Activated CD8-positive, alpha-beta memory T cell treated with anti-CD3 and anti-CD28 coated beads for 1 hour (primary cell): Measurements from ENCODE around the gene TRMT44.

Source experiments
- DNase-seq, 2 donors: peaks; one replicate each; pipeline ENCODE4 v3.0.0-alpha.2; 2020; ENCODE audit warnings: low read depth in 1 of 2; ENCODE audit errors: extremely low read depth in 1 of 2

The TRMT44 gene

DNA sequence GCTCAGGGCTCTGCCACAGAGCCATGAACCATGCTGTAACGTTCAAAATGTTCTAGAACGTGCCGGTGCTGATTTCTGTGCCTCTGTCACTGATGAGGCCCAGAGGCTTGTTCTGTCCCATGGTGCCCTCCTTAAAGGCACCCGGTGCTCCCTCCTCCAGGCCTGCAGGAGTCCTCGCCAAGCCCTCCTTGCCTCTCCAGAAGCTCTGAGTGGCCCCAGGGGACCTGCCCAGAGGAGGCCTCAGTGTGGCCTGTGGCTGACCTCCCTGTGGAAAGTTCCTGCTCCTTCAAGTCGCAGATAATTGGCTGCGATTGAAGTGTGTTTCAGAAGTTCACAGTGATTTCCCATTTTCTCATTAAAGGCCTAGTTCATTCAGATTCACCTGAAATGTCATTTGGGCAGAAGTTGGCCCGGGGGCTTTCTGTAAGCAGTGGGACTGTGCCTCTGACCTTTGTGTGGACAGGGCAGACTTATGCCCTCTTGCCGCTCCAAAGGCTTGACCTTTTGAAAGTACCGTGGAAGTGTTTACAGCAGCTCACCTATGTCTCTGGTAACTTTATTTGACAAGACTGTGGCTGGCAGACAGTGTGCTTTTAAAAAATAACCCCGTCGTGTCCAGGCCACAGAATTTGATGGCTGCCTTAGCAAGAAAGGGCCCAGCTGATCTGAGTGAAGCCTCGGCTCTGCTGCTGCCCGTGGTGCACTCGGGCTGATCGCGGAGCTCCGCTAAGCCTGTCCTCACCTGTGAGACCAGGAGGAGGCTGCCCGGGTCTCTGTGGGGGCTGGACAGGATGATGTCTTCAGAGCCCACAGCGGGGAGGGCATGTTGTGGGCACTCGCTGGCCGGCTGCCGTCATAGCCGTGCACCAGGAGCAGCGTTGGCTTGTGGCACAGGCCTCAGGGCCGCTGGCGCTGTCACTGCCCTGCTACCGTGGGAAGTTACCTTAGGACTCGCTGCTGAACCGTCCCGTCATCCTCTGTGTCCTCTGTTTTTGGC, 25.3 kb downstream of the TRMT44 start:
- DNase-seq, result no peak

DNA sequence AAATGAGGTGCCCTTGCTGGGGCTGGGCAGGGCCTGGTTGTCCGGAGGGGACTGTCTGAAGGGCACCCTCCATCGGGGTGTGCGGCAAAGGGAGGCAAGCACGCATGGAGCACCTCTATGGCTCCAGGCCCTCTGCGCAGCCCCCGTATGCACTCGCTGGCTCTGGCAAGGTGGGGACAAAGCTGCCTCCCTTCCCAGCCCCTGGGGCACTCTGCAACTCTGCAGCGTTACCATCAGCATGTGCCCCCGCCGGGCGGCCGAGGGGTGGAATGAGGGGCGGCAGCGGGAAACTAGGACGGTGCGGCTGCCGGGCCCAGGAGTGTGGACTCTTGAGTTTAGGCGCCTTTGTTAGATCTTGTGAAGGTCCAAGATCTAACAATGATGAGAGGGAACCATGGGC, 26.4 kb downstream of the TRMT44 start:
- DNase-seq, result no peak

- DNase-seq, result peak in 1 of 2 donors; percentile 9
Measured at GRCh38 chr4:8468746-8469535, 28.4 kb downstream of the TRMT44 start.

- no peak for DNase-seq
Measured at GRCh38 chr4:8469550-8469949, 29.0 kb downstream of the TRMT44 start.

DNA sequence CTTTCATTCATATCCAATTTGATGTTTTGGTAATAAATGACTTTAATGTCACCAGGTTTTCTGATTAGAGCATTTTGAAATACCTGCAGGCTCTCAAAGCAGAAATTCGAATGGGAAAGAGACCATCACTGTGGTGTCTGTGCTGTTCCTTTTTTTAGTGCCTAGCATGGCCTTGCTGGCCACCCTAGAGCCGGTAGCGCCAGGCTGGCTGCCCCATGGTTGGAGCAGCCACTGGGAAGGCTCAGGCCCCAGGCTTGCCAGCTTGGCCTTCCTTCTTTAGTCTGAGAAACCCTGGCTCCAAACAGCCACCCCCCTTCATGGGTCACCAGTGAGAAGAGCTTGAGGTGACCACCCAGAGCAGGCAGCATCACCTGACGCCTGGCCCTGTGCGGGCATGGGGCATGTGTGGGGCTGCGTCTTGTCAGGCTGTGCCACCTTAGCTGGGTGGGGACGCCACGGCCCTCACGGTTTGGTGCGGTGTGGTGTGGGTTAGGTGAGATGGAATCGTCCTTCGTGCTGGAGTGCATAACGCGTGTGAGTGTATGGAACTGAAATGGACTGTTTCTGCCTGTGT, 30.0 kb downstream of the TRMT44 start:
- DNase-seq, result no peak

DNA sequence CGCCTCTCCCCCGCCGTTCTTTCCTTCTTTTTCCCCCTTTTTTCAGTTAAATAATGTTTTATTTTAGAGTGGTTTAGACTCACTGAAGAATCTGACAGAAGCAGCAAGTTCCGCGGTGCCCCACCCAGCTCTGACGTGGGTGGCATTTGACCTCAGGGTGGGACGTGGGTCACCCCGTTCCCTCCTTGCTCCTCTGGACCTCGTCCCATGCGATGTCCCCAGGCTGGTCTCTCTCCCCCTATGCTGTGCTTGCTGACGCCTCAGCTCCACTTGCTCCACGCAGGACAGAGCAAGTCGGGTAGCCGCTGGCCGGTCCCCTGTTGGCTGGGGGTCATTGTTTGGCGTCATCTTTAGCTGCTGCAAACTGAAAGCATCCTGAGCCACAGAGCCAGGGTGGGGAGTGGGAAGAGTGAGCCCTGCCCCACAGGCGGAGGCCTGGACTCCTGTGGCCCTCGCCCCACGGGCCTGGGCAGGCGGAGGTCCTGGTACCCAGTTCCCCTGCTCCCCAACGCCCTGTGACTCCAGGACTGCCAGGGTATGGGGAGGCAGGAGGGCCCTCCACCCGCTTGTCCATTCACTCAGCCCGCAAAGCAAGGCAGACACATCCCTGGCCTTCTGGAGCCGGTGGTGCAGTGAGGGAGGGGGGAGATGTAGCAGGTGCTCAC, 30.8 kb downstream of the TRMT44 start:
- DNase-seq, result no peak

GRCh38 chr4:8472158-8472688, 31.6 kb downstream of the TRMT44 start:
- no peak for DNase-seq

DNA sequence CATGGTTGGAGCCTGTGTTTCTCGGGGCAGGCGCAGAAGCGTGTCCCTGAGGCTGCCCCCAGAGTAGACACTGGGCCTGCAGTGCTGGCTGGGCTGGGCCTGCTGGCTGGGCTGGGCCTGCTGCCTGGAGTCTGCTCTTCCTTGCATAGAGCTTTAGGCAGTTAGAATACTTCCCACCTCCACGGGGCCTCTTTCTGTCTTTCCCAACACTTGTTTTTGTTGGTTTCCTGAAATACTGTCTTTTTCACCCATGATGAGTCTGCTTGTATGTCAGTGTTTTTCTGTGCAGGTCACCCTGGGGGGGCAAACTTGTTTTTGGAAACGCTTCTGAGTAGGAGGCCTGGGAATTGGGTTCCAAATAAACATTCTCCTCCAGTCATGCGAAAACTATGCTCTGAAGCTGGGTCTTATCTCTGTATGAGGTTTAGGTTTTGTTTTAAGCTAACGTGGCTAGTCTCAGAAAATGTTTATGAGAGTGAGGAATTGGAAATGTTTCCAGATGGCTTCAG, 32.2 kb downstream of the TRMT44 start:
- DNase-seq, result no peak

DNA sequence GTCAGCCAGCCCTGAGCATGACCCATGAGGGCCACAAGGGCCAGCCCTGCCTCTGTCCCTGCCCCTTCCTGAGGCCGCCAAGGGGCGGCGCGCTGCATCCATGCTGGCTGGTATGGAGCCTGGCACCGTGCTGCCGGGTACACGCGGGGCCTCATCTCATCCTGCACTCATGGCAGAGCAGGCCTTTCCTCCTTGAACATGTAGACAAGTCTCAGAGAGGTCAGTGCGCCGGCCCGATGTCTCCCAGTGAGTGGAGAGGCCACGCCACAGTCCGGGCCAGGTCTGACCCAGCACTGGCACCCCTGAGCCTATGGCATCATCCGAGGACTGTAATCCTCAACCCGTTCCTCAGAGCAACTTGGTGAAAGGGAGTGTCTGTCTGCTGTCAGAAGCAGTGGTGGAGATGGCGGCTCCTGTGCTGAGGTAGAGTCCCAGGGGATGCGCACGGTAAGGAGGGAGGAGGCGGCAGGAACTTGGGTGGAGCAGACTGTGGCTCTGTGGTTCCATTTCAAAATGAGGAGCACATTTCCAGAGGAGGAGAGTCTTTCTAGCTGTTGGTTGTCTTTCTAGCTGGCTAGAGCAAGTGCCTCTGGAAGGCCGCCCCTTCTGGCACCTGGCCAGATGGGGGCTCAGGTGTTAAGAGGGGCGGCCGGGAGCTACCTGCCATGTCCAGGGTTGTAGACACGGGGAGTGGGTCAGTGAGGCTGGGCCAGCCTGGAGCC, 32.8 kb downstream of the TRMT44 start:
- no peak for DNase-seq

DNA sequence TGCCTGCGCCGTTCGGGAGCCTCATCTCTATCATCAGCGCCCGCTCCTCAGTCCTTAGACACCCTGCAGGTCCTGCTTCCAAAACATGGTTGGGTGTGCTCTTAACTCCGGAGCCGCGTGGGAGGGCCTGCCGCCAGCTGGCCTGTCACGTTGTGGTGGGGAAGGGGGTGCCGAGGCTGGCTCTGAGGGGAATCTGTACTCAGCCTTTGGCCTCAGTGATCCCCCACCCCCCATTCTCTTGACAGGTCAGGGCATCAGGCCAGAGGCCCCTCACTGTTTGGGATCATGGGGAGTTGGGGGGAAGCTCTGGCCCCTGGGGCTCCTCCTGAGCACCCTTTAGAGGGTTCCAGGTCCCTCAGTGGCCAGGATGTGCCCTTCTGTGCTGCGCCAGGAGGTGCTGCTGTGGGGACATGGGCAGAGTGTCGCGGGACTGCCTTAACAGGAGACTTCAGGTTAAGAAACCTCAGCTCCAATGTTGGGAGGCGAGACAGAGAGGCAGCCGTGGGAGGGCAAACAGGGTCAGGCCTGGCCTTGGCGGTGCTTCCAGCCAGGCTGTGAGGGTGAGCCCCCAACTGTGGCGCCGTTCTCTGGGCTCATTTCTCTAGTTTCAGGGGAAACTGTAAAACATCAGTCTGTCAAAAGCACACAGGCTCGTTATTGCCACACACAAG, 33.5 kb downstream of the TRMT44 start:
- DNase-seq, result no peak

DNA sequence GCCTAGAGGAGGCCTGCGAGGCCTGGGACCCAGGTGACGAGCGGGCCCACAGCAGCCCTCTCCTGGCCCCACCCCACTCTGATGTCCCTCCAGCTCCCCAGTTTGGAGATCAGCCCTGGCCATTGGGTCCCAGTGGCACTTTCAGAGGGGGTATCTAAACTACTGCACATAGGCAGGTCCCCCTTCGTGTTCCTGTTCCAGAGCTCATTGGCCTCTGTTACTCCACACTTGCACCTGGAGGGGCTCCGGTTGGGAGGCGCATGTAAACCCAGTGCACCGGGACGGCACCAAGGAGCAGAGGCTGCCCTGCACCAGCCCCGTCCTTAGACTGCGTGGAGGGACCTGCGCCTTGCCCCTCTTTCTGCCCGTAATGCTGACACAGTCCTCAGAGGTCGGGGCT, 34.3 kb downstream of the TRMT44 start:
- no peak for DNase-seq

DNA sequence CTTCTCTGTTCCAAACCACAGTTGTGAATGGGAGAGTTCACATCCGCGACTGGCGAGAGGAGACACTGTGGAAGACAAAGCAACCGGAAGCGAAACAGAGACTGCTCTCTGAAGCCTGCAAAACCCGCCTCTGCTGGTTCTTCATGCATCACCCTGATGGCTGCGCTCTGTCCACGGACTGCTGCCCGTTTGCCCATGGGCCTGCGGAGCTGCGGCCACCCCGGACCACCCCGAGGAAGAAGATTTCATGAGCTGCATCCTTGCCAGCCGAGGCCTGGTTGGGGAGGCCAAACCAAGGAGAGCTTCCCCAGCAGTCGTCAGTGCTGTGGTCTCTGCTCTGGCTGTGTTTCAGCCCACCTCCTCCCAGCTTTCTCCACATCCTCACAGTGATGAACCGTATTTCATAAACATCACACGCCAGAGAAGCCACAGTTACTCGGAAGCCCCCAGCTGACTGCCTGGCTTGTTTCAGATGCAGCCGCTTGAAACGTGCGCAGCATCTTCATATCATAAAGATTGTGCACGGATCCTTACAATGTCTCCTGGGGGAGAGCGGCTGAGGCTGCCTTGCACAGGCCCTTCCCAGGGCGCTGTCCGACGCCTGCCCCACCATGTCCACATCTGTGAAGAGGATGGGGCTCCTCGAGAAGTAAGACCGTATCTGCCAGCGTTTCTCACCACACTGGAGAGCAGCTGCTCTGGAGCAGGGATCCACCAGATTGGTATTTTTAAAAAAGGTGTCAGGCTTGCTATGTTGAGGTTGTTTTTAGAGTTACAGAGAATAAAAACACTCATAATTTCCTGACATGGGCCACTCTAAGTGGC, 35.4 kb downstream of the TRMT44 start:
- no peak for DNase-seq

DNA sequence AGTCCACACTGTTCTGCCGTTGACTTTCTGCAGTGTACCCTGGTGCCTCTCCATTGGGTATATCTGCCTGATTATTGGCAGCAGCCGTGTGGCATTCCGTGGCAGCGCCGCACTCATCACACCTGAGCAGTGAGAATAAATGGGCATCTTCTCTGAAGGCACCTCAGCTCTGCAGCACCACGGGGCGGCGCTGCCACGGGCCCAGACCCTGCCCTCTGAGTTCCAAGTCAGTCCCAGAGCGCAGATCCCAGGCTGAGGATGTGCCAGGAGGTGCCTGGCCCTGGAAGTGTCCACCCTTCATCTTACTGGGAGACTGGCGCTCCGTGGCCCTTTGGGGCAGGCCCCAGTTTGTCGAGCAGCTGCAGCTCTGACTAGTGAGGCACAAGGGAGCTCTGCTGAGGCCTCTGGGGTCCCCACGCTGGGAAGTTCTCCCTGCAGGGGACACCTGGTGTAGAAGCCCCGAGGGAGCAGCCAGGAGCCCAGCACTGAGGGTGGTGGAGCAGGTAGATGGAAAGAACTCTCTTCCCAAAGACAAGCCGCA, 36.6 kb downstream of the TRMT44 start:
- no peak for DNase-seq

DNA sequence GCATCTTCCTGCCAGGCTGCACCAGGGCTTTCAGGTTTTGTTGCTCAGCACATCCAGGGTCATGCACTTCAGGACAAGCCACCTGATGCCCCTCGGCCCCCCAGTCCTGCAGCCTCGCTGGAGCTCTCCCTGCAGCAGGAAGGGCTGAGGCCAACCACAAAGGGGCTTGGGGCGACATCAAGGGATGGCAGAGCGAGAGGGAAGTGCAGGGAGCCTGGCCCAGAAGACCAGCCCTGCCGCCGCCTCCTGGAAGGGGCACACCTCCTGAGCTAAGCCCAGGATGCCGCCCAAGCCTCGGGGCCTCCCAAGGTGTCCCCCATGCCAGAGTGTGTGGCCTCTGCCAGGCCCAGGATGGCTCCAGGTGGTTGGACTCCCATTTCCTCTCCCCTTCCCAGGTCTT, 37.1 kb downstream of the TRMT44 start:
- DNase-seq, result no peak

GRCh38 chr4:8478371-8478770, 37.8 kb downstream of the TRMT44 start:
- no peak for DNase-seq

DNA sequence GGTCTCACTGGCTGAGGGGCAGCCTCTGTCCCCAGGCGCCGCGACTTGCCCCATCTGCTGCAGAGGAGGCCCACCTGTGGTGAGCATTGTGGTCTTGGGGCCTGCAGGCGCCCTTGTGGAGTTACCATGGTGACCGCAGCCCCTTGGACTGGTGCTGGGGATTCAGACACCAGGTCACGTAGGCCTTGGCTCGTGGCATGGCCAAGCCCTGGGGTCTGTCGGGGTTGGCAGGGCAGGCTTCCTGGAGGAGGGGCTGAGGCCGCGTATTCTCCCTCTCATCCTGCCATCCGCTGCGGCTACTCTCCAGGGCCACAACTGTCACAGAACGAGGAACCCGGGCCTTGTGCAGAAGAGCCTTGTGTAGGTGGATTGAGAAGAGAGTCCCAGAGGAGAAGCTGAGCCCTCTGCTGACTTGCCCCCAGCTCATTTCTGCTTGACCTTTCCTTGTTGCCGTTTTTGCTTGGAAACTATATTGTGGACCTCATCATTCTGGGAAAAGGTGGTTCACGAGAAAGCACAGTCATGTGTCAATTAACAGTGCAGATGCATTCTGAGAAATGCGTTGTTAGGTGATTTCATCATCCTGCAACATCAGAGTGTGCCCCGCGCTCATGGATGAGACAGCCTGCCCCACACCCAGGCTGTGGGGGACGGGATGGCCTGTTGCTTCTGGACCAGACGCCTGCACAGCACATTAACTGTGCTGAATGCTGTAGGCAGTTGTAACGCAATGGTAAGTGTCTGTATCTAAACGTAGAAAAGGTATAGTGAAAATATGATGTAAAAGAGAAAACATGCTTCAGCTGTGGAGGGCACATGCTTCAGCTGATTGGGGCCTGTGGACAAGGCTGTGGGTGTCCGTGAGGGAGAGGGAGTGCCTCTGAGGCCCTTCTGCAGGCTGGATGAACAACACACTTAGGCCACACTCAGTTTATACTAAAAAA, 38.5 kb downstream of the TRMT44 start:
- DNase-seq, result no peak

- DNase-seq, result no peak
Measured at GRCh38 chr4:8480221-8480620, 39.6 kb downstream of the TRMT44 start.
